ENCODE data around the gene ERC2. TPM values are rescaled to one million over a fixed set of nuclear protein-coding genes. Genes with fewer than 3 reads are reported as not detected.

ERC2 gene
- total RNA-seq, 1 experiment from 2014 or later = 0.77 TPM

DNA sequence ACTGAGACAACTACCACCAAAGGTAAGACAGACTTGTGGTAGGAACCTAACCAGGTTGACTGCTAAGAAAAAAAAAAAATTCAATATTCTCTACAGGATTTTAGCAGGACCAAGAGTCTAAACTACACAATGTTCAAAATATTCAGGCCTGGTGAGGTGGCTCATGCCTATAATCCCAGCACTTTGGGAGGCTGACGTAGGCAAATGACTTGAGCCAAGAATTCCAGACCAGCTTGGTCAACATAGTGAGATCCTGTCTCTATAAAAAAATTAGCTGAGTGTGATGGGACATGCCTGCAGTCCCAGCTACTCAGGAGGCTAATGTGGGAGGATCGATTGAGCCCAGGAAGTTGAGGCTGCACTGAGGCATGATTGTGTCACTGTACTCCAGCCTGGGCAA lies 639.6 kb downstream of the ERC2 start:
- H3K4me2 ChIP-seq (ENCODE audit: low read length) = no peak overlapping the region
- POLR2A ChIA-PET (ENCODE audit: unreplicated experiment) = no interaction called here
- no peaks in the 10 kb centered on the region for H4K20me1 ChIP-seq (ENCODE audit: low read length)
- no TSS peak for BruUV-seq (replicated peaks)
- H3K27me3 ChIP-seq (ENCODE audit: low read length) = no peaks in the 10 kb centered on the region
- H3K79me2 ChIP-seq (ENCODE audit: low read length) = no peaks in the 10 kb centered on the region
- DNase-seq (peak; percentile 8), ATAC-seq (no peak)
- no peaks in the 10 kb centered on the region for H3K9me3 ChIP-seq (ENCODE audit: low read length)
- no peak overlapping the region for H3K9ac ChIP-seq (ENCODE audit: low read length)
- H3F3A ChIP-seq (ENCODE audit: low read length, unreplicated experiment) = no peaks in the 10 kb centered on the region
- TF ChIP-seq, protein P1, sequence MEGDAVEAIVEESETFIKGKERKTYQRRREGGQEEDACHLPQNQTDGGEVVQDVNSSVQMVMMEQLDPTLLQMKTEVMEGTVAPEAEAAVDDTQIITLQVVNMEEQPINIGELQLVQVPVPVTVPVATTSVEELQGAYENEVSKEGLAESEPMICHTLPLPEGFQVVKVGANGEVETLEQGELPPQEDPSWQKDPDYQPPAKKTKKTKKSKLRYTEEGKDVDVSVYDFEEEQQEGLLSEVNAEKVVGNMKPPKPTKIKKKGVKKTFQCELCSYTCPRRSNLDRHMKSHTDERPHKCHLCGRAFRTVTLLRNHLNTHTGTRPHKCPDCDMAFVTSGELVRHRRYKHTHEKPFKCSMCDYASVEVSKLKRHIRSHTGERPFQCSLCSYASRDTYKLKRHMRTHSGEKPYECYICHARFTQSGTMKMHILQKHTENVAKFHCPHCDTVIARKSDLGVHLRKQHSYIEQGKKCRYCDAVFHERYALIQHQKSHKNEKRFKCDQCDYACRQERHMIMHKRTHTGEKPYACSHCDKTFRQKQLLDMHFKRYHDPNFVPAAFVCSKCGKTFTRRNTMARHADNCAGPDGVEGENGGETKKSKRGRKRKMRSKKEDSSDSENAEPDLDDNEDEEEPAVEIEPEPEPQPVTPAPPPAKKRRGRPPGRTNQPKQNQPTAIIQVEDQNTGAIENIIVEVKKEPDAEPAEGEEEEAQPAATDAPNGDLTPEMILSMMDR (conservative IDR thresholded peaks at IDR 0.05; ENCODE audit: low read depth, low read length) = no peak
- TF ChIP-seq EZH2phosphoT487 (IDR thresholded peaks at IDR 0.05; ENCODE audit: borderline replicate concordance, low read length) = no peak
- TF ChIP-seq EZH2 (IDR thresholded peaks at IDR 0.05; ENCODE audit: low read length, unreplicated experiment) = no peak
- no peak overlapping the region for H3K4me3 ChIP-seq (ENCODE audit: low read length)
- H2AFZ ChIP-seq (ENCODE audit: low read length) = no peak overlapping the region
- no peaks in the 10 kb centered on the region for H3K4me1 ChIP-seq (ENCODE audit: insufficient read depth, low read length)
- intact Hi-C loops (cut with micrococcal nuclease) = no loop called here
- H3K27ac ChIP-seq (ENCODE audit: low read length) = no peak overlapping the region
- CTCF ChIA-PET = no interaction called here
- H3K9me2 ChIP-seq (replicated peaks; ENCODE audit: low read length) = no peaks in the 10 kb centered on the region; the same call in 1 of the 2 replicates
- no peaks in the 10 kb centered on the region for H3K36me3 ChIP-seq (ENCODE audit: low read depth, low read length)

DNA sequence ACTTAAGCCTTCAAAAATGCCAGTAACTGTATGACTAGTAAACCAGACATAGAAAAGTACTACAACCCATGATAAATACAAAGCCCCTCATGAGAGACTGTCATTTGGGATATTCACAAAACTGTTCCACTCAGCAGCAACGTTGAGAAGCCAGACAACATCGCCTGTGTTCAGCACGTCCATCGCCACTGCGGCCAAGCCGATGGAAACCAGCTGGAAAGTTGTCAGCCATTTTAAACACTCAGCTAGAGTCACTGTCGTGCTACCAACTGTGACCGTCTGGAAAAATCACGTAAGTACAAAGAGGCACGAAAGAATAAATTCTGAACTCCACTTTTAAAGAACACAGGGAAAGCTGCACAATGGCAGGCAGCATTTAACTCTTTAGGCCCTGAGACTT lies 640.5 kb downstream of the ERC2 start:
- H3K36me3 ChIP-seq (ENCODE audit: low read depth, low read length) = no peaks in the 10 kb centered on the region
- no peaks in the 10 kb centered on the region for H3K9me3 ChIP-seq (ENCODE audit: low read length)
- no peak for DNase-seq
- H2AFZ ChIP-seq (ENCODE audit: low read length) = no peak overlapping the region
- no peak for ATAC-seq
- H4K20me1 ChIP-seq (ENCODE audit: low read length) = no peaks in the 10 kb centered on the region
- no peaks in the 10 kb centered on the region; the same call in 1 of the 2 replicates for H3K9me2 ChIP-seq (replicated peaks; ENCODE audit: low read length)
- H3K9ac ChIP-seq (ENCODE audit: low read length) = no peak overlapping the region
- intact Hi-C loops (cut with micrococcal nuclease) = no loop called here
- no peaks in the 10 kb centered on the region for H3K79me2 ChIP-seq (ENCODE audit: low read length)
- H3K27ac ChIP-seq (ENCODE audit: low read length) = no peak overlapping the region
- H3K4me3 ChIP-seq (ENCODE audit: low read length) = no peak overlapping the region
- no peaks in the 10 kb centered on the region for H3K27me3 ChIP-seq (ENCODE audit: low read length)
- ChIA-PET CTCF (interaction anchor here (0.6 kb wide), 1 partner anchor 303 kb away, joined by 4 read pairs; no protein-coding TSS in a partner anchor), POLR2A (ENCODE audit: unreplicated experiment) (no interaction called here)
- H3K4me2 ChIP-seq (ENCODE audit: low read length) = no peak overlapping the region
- no peaks in the 10 kb centered on the region for H3F3A ChIP-seq (ENCODE audit: low read length, unreplicated experiment)
- H3K4me1 ChIP-seq (ENCODE audit: insufficient read depth, low read length) = no peaks in the 10 kb centered on the region
- BruUV-seq (replicated peaks) = no TSS peak
- TF ChIP-seq EZH2phosphoT487 (IDR thresholded peaks at IDR 0.05; ENCODE audit: borderline replicate concordance, low read length) (no peak), EZH2 (IDR thresholded peaks at IDR 0.05; ENCODE audit: low read length, unreplicated experiment) (no peak)
- TF ChIP-seq, protein P1 (conservative IDR thresholded peaks at IDR 0.05; ENCODE audit: low read depth, low read length) = no peak

DNA sequence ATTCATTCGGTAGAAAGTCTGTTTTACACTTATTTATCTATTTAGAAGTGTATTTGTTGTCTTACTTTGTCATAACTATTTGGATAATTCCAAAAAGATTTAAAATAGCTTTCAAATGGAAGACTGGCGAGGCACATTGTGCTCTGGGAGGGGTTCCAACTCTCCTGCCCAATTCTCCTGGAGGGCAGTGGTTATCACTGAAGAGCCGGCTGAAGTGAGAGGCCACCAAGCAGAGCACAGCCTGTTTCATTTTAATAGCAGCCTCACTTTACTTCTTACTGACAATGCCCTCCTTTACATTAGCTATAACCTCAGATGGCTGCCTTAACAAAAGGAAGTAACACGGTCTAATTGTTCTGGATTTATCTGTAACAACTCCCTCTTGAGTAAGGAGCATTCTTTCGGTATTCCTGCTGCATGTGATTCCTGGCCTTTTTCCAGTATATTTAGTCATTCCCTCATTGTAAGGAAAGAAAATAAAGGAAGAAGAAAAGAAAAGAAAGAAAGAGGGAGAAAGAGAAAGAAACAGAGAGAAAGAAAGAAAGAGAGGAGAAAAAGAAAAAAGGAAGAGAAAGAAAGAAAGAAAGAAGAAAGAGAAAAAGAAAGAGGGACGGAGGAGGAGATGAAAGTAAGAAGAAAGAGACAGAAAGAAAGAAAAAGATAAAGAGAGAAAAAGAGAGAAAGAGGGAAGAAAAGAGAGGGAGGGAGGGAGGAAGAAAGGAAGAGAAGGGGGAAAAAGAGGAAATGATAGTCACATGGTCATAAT lies 641.4 kb downstream of the ERC2 start:
- BruUV-seq (replicated peaks) = no TSS peak
- H3K4me3 ChIP-seq (ENCODE audit: low read length) = no peak overlapping the region
- H3K4me1 ChIP-seq (ENCODE audit: insufficient read depth, low read length) = no peaks in the 10 kb centered on the region
- no peak overlapping the region for H3K9ac ChIP-seq (ENCODE audit: low read length)
- H3K27ac ChIP-seq (ENCODE audit: low read length) = no peak overlapping the region
- ATAC-seq (no peak), DNase-seq (no peak)
- H3K79me2 ChIP-seq (ENCODE audit: low read length) = no peaks in the 10 kb centered on the region
- TF ChIP-seq, protein P1 (conservative IDR thresholded peaks at IDR 0.05; ENCODE audit: low read depth, low read length) = no peak
- no peak for TF ChIP-seq EZH2phosphoT487 (IDR thresholded peaks at IDR 0.05; ENCODE audit: borderline replicate concordance, low read length)
- TF ChIP-seq EZH2 (IDR thresholded peaks at IDR 0.05; ENCODE audit: low read length, unreplicated experiment) = no peak
- peak overlapping the region; percentile 15; the same call in 1 of the 2 replicates for H3K4me2 ChIP-seq (ENCODE audit: low read length)
- H2AFZ ChIP-seq (ENCODE audit: low read length) = peak overlapping the region; percentile 45; the same call in 1 of the 2 replicates
- H3K9me2 ChIP-seq (replicated peaks; ENCODE audit: low read length) = no peaks in the 10 kb centered on the region; the same call in 1 of the 2 replicates
- no peaks in the 10 kb centered on the region for H3K36me3 ChIP-seq (ENCODE audit: low read depth, low read length)
- ChIA-PET CTCF (no interaction called here), POLR2A (ENCODE audit: unreplicated experiment) (no interaction called here)
- H3F3A ChIP-seq (ENCODE audit: low read length, unreplicated experiment) = no peaks in the 10 kb centered on the region
- no peaks in the 10 kb centered on the region for H3K27me3 ChIP-seq (ENCODE audit: low read length)
- H3K9me3 ChIP-seq (ENCODE audit: low read length) = no peaks in the 10 kb centered on the region
- no peaks in the 10 kb centered on the region for H4K20me1 ChIP-seq (ENCODE audit: low read length)
- intact Hi-C loops (cut with micrococcal nuclease) = no loop called here

Data from PC-3 (cell line).